Measurements from ENCODE around the gene H2BK1. TPM values are rescaled to one million over a fixed set of nuclear protein-coding genes. Genes with fewer than 3 reads are reported as not detected.
A peak's percentile ranks its signal among the peaks of the same experiment; 100 is the strongest.

H2BK1 gene
- total RNA-seq, 4 donors from 2014 or later, result not detected

- peaks cover 0 to 47% (median 0%) of the 10 kb centered on the region in 4 donors for H3K27me3 ChIP-seq
- no peak for DNase-seq
- TF ChIP-seq POLR2A (IDR thresholded peaks at IDR 0.05) (no peak), CTCF (IDR thresholded peaks at IDR 0.05) (no peak)
- WGBS, 2 donors, result 11 to 23% methylated on average over 3 to 7 of the region's 15 CpGs
- H3K4me1 ChIP-seq, result peaks cover 41 to 70% (median 48%) of the 10 kb centered on the region in 3 donors
- peak overlapping the region in 3 of 4 donors; percentile 14 to 64 (median 43) for H3K4me3 ChIP-seq
- H3K27ac ChIP-seq, result peak overlapping the region in 2 of 4 donors; percentile 5 to 39
- no peaks in the 10 kb centered on the region for H3K9me3 ChIP-seq
- intact Hi-C loops (cut with DNase I), result loop anchor here (5.0 kb wide), 1 partner anchor 57 kb away; no protein-coding TSS in a partner anchor
- H3K36me3 ChIP-seq, result peaks cover 0 to 25% (median 0%) of the 10 kb centered on the region in 3 donors
These were observed 34.6 kb upstream of the H2BK1 start for GRCh38 chr7:151244841-151245346.

GRCh38 chr7:151244196-151244840, 34.0 kb upstream of the H2BK1 start:
- 20% methylated on average over 7 to 10 of the region's 10 CpGs for WGBS, 2 donors
- no peak for DNase-seq
- Histone ChIP-seq H3K27ac (no peak overlapping the region), H3K27me3 (peaks cover 0 to 47% (median 0%) of the 10 kb centered on the region in 4 donors), H3K9me3 (no peaks in the 10 kb centered on the region), H3K4me3 (no peak overlapping the region), H3K4me1 (peaks cover 35 to 65% (median 42%) of the 10 kb centered on the region in 3 donors), H3K36me3 (peaks cover 0 to 31% (median 0%) of the 10 kb centered on the region in 3 donors)
- TF ChIP-seq CTCF (IDR thresholded peaks at IDR 0.05) (peak; percentile 58 to 89 (median 78)), POLR2A (IDR thresholded peaks at IDR 0.05) (no peak)
- intact Hi-C loops (cut with DNase I), result no loop called here

GRCh38 chr7:151243408-151244195, 33.3 kb upstream of the H2BK1 start:
- TF ChIP-seq CTCF (IDR thresholded peaks at IDR 0.05) (no peak), POLR2A (IDR thresholded peaks at IDR 0.05) (no peak)
- H3K9me3 ChIP-seq, result no peaks in the 10 kb centered on the region
- peaks cover 28 to 57% (median 40%) of the 10 kb centered on the region in 3 donors for H3K4me1 ChIP-seq
- peak overlapping the region in 1 of 4 donors; percentile 5 for H3K27ac ChIP-seq
- intact Hi-C loops (cut with DNase I), result no loop called here
- DNase-seq, result no peak
- peaks cover 0 to 47% (median 0%) of the 10 kb centered on the region in 4 donors for H3K27me3 ChIP-seq
- WGBS, 2 donors, result 46 to 49% methylated on average over 11 to 13 of the region's 17 CpGs
- H3K36me3 ChIP-seq, result peaks cover 0 to 38% (median 5%) of the 10 kb centered on the region in 3 donors
- H3K4me3 ChIP-seq, result peak overlapping the region in 2 of 4 donors; percentile 18 to 38

GRCh38 chr7:151243045-151243349, 32.7 kb upstream of the H2BK1 start:
- Histone ChIP-seq H3K27me3 (peaks cover 0 to 41% (median 0%) of the 10 kb centered on the region in 4 donors), H3K4me1 (peaks cover 23 to 51% (median 37%) of the 10 kb centered on the region in 3 donors), H3K4me3 (peak overlapping the region in 2 of 4 donors; percentile 18 to 38), H3K27ac (no peak overlapping the region), H3K9me3 (no peaks in the 10 kb centered on the region), H3K36me3 (peaks cover 4 to 44% (median 11%) of the 10 kb centered on the region in 3 donors)
- DNase-seq, result no peak
- WGBS, 2 donors, result 42 to 43% methylated on average over 2 of the region's 2 CpGs
- TF ChIP-seq CTCF (IDR thresholded peaks at IDR 0.05) (no peak), POLR2A (IDR thresholded peaks at IDR 0.05) (no peak)
- intact Hi-C loops (cut with DNase I), result no loop called here
